K562 (cell line): ENCODE measurements around the gene IL12RB2. TPM values are rescaled to one million over a fixed set of nuclear protein-coding genes. Genes with fewer than 3 reads are reported as not detected.
A peak's percentile ranks its signal among the peaks of the same experiment; 100 is the strongest.

Source experiments
- ATAC-seq: fragments of 200-7000 bp; cut with Tn5 transposase; 3 replicates; pipeline ENCODE4 v1.9.1; 2020; ENCODE audit warnings: moderate library complexity
- BruUV-seq: library from RNA; stranded (reverse); fragments of 400-500 nt; replicated peaks from 2 replicates; lab custom pipeline; 2021; lab: Mats Ljungman, UMichigan
- CTCF ChIA-PET: fragments of 300-600 bp; formaldehyde crosslinking; extraction: SDS; loops from one replicate; lab custom pipeline; 2021; ENCODE audit warnings: low intra/inter-chr PET ratio; lab: Yijun Ruan, JAX
- POLR2A ChIA-PET: fragments of 300-600, 350-650 bp; sonication (Branson Sonifier 250); formaldehyde crosslinking; extraction: SDS; loops from one replicate; lab custom pipeline; 2021; ENCODE audit warnings: antibody characterized with exemption, inconsistent platforms; lab: Yijun Ruan, JAX
- DNase-seq, 4 experiments: peaks; one replicate each; pipeline versions ENCODE4 v3.0.0 to v3.0.0-alpha.2; 2011 to 2018; ENCODE audit warnings: low spot score in 3 of 4, mixed read lengths in 3 of 4; ENCODE audit errors: extremely low read depth in 1 of 4
- FAIRE-seq: peaks from 2 replicates; lab custom pipeline; 2011; peaks lifted over from hg19 to GRCh38; lab: Jason Lieb, UNC
- H2AFZ ChIP-seq: 2 replicates; pipeline ENCODE4 v1.6.0; 2011; ENCODE audit warnings: low read depth, low read length, control low read depth, inconsistent platforms
- H3K27ac ChIP-seq: fragments of 200-600 bp; 3 replicates; pipeline ENCODE4 v1.8.0; 2011; ENCODE audit warnings: low read depth, mild to moderate bottlenecking, control low read depth, inconsistent platforms, low read length, moderate library complexity, mixed read lengths; ENCODE audit errors: extremely low read depth
- H3K27me3 ChIP-seq, 2 experiments: fragments of 300-600 bp in 1 of 2; 2 replicates in 1 of 2; 3 replicates in 1 of 2; pipeline versions ENCODE4 v1.6.0 to v1.8.0; 2011; ENCODE audit warnings: inconsistent platforms in 2 of 2, low read length in 2 of 2, mild to moderate bottlenecking in 1 of 2, mixed read lengths in 1 of 2, moderate library complexity in 1 of 2; ENCODE audit not compliant: control insufficient read depth in 2 of 2, insufficient read depth in 2 of 2
- H3K36me3 ChIP-seq: fragments of 300-600 bp; 3 replicates; pipeline ENCODE4 v1.8.0; 2011; ENCODE audit warnings: mild to moderate bottlenecking, low read length, inconsistent platforms; ENCODE audit not compliant: control insufficient read depth, insufficient read depth
- H3K4me1 ChIP-seq, 2 experiments: fragments of 200-600 bp in 1 of 2; replicated peaks in 1 of 2; 2 replicates in 1 of 2; 3 replicates in 1 of 2; pipeline versions ENCODE4 v1.5.1 to v1.8.0; 2011; ENCODE audit warnings: inconsistent platforms in 2 of 2, low read length in 2 of 2, mild to moderate bottlenecking in 1 of 2, mixed read lengths in 1 of 2, moderate library complexity in 1 of 2; ENCODE audit not compliant: control insufficient read depth in 2 of 2, insufficient read depth in 2 of 2
- H3K4me2 ChIP-seq: 2 replicates; pipeline ENCODE4 v1.6.1; 2011; ENCODE audit warnings: low read length, control low read depth, inconsistent platforms, mixed read lengths; ENCODE audit not compliant: insufficient read depth
- H3K4me3 ChIP-seq: fragments of 200-600 bp; sonication (generic), shearing (Covaris generic); 2 replicates; pipeline ENCODE4 v1.5.1; 2016; ENCODE audit warnings: control low read depth, inconsistent platforms
- H3K79me2 ChIP-seq: fragments of 200-600 bp; 3 replicates; pipeline ENCODE4 v1.8.0; 2011; ENCODE audit warnings: low read length, inconsistent platforms; ENCODE audit not compliant: control insufficient read depth, insufficient read depth
- H3K9ac ChIP-seq, 2 experiments: 2 replicates each; pipeline versions ENCODE4 v1.6.0 to v1.6.1; 2011; ENCODE audit warnings: low read depth in 2 of 2, low read length in 2 of 2, control low read depth in 1 of 2, inconsistent platforms in 1 of 2, mild to moderate bottlenecking in 1 of 2, mixed read lengths in 1 of 2; ENCODE audit not compliant: insufficient read depth in 1 of 2
- H3K9me1 ChIP-seq: one replicate; pipeline ENCODE4 v1.6.0; 2011; ENCODE audit warnings: inconsistent platforms, mild to moderate bottlenecking, low read length, moderate library complexity; ENCODE audit not compliant: control insufficient read depth, insufficient read depth
- H3K9me3 ChIP-seq: replicated peaks from 2 replicates; pipeline ENCODE4 v1.5.1; 2011; ENCODE audit warnings: low read depth, low read length, inconsistent platforms; ENCODE audit not compliant: control insufficient read depth, insufficient read depth
- H4K20me1 ChIP-seq: replicated peaks from 2 replicates; pipeline ENCODE4 v1.6.1; 2011; ENCODE audit warnings: low read length, inconsistent platforms, mixed read lengths; ENCODE audit not compliant: control insufficient read depth, insufficient read depth
- KDM1A ChIP-seq, 2 experiments: fragments of 450-650 bp; IDR thresholded peaks; 2 replicates each; pipeline ENCODE4 v1.6.1; 2016; ENCODE audit warnings: mild to moderate bottlenecking in 2 of 2
- PHB2 ChIP-seq: fragments of 450-650 bp; IDR thresholded peaks from 2 replicates; pipeline ENCODE4 v1.6.1; 2017; ENCODE audit warnings: low read depth
- PHTF2 ChIP-seq: fragments of 250-450 bp; sonication (Bioruptor Pico); IDR thresholded peaks from 2 replicates; pipeline ENCODE4 v1.5.0; 2021; ENCODE audit warnings: mild to moderate bottlenecking
- RBM15 ChIP-seq: fragments of 200-400 bp; formaldehyde crosslinking; IDR thresholded peaks from 2 replicates; pipeline ENCODE4 v1.6.1; 2018; ENCODE audit warnings: mild to moderate bottlenecking, low read length, moderate library complexity; ENCODE audit not compliant: insufficient read depth
- TAF15 ChIP-seq: fragments of 200-400 bp; formaldehyde crosslinking; IDR thresholded peaks from 2 replicates; pipeline ENCODE4 v1.6.1; 2017; ENCODE audit warnings: mild to moderate bottlenecking, low read depth, low read length, moderate library complexity
- WGBS: fragments of 100-300 bp; shearing (Covaris generic); methylation state at CpG from one replicate; pipeline ENCODE4 v1.1.6; 2016; ENCODE audit warnings: low coverage, mixed read lengths; ENCODE audit not compliant: insufficient coverage; ENCODE audit errors: missing lambda C conversion rate; 5-methylcytosine and 5-hydroxymethylcytosine counted together
- in situ Hi-C: fragments of 300-500 bp; cut with MboI; formaldehyde crosslinking; loops from 4 replicates; pipeline ENCODE4 v1.15.0; 2018; ENCODE audit warnings: inconsistent platforms, mixed read lengths
- intact Hi-C: fragments of 100-400 bp; cut with micrococcal nuclease; formaldehyde crosslinking; loops from 2 replicates; pipeline ENCODE4 v1.14.2; 2022
- polyA plus RNA-seq, 8 experiments: library from polyadenylated mRNA; depleted of rRNA in 4 of 8; stranded (reverse) in 5 of 8; unstranded in 3 of 8; fragments of >200 nt; fragmentation: Nextera tagmentation in 2 of 8; fragmentation: Illumina TruSeq in 1 of 8; extraction: Ambion mirVana in 2 of 8; extraction: Trizol in 1 of 8; gene quantifications; 2 replicates each; pipeline versions ENCODE4 v1.2.1 to v1.2.3, GENCODE V29; 2011 to 2014; ENCODE audit warnings: inconsistent platforms in 1 of 8, missing spikeins in 1 of 8
- total RNA-seq, 7 experiments: library from RNA; depleted of rRNA in 6 of 7; stranded (reverse); fragments of >200 nt in 6 of 7; fragmentation: Illumina TruSeq in 2 of 7; extraction: Trizol in 2 of 7; gene quantifications; 2 replicates each; pipeline versions ENCODE4 v1.2.1 to v1.2.3, GENCODE V29; 2011 to 2021; ENCODE audit warnings: low replicate concordance in 1 of 7
- TF ChIP-seq, protein P1 (sequence below): fragments of 250-450 bp; sonication (Bioruptor Pico); IDR thresholded peaks from 2 replicates; pipeline ENCODE4 v1.4.0; 2020; ENCODE audit warnings: mild to moderate bottlenecking

IL12RB2 gene
- total and polyA plus RNA-seq, 9 of the 15 experiments (the other 6 are each of a cell fraction or from before 2014, with no cell fraction given): 0.39 to 3.3 (median 1.9) TPM

DNA sequence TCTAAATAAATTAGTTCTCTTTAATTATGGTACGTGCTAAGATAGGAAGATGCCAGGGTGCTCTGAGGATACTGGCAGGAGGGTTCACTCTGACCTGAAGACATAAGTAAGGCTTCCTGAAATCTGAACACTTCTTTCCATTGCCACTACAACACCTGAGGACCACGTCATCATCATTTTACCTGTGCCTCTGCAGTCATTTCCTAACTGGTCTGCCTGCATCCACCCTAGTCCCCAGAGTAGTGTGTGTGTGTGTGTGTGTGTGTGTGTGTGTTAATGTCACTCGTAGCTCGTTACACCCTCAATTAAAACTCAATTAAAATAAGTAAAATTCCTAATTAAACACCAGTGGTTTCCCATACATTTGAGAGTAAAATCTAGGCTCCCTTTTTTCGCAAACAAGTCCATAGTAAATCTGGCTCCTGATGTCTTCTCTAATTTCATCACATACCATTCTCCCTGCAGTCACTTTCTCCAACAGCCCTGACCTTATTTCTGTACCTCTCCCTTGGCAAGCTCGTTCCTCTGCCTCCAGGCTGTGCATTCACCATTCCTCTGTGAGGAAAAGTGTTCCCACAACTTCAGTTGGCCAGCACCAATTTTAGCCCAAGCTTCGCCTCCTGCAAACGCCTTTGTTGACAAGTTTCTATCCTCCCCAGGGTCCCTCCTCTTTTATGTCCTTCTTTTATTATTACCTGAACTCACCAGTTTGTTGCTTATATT, 8.7 kb downstream of the IL12RB2 start (continued):
- no peak for TF ChIP-seq PHTF2 (CRISPR knock-in tag)
- no peak for TF ChIP-seq RBM15

DNA sequence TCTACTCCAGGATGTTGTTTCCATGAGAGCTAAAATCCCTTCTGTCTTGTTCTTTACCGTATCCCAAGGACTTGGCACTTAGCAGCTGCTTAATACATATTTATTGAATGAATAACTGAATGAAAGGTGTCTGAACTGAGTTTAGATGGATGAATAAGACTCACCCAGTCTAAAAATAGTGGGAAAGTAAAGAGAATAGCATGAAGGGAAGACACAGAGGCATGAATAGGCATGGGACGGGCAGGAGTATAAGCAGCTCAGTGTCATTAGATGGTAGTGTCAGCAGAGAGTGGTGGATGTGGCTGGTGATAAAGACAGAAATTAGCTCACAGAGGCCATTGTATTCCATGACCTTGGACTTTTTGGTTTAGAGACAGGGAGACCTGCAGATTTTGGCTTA, 9.2 kb downstream of the IL12RB2 start:
- Histone ChIP-seq H3K27ac (no peak overlapping the region), H4K20me1 (no peaks in the 10 kb centered on the region), H3K27me3 (no peaks in the 10 kb centered on the region), H3K9me1 (no peaks in the 10 kb centered on the region), H3K9me3 (no peaks in the 10 kb centered on the region), H3K4me1 (no peaks in the 10 kb centered on the region), H3K36me3 (no peaks in the 10 kb centered on the region), H3K79me2 (no peaks in the 10 kb centered on the region), H2AFZ (no peak overlapping the region), H3K9ac (no peak overlapping the region), H3K4me2 (no peak overlapping the region)
- no peak for ATAC-seq
- CTCF ChIA-PET: no interaction called here
- no peak for DNase-seq
- 17% methylated on average over 2 of the region's 2 CpGs for WGBS
- in situ Hi-C loops: no loop called here
- intact Hi-C loops: no loop called here
- no peak for FAIRE-seq
- TF ChIP-seq, protein P1, sequence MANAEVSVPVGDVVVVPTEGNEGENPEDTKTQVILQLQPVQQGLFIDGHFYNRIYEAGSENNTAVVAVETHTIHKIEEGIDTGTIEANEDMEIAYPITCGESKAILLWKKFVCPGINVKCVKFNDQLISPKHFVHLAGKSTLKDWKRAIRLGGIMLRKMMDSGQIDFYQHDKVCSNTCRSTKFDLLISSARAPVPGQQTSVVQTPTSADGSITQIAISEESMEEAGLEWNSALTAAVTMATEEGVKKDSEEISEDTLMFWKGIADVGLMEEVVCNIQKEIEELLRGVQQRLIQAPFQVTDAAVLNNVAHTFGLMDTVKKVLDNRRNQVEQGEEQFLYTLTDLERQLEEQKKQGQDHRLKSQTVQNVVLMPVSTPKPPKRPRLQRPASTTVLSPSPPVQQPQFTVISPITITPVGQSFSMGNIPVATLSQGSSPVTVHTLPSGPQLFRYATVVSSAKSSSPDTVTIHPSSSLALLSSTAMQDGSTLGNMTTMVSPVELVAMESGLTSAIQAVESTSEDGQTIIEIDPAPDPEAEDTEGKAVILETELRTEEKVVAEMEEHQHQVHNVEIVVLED (CRISPR knock-in tag): no peak
- TF ChIP-seq TAF15: no peak
- peak in 1 of 2 experiments; percentile 38; a peak in 2 of 4 replicates for TF ChIP-seq KDM1A (IDR thresholded peaks at IDR 0.05)
- no peak for TF ChIP-seq PHB2
- TF ChIP-seq, all 486 proteins: peak for 1
- no peak overlapping the region for H3K4me3 ChIP-seq
- POLR2A ChIA-PET: interaction anchor here (1.4 kb wide), 1 partner anchor 163 kb away, joined by 3 read pairs; no protein-coding TSS in a partner anchor
- BruUV-seq: no TSS peak
